HG02759 (cell line): ENCODE data around the gene TMC2.
"Not testable (repeated sequence)": the region's sequence is repeated elsewhere in the genome, so short reads cannot be mapped to it uniquely, and the experiment has no call there.

Source experiments
- ATAC-seq: cut with Tn5 transposase; IDR thresholded peaks from one replicate; pipeline ENCODE4 v1.9.1; 2021; ENCODE audit warnings: mild to moderate bottlenecking, moderate library complexity; ENCODE audit not compliant: unreplicated experiment

Gene TMC2

DNA sequence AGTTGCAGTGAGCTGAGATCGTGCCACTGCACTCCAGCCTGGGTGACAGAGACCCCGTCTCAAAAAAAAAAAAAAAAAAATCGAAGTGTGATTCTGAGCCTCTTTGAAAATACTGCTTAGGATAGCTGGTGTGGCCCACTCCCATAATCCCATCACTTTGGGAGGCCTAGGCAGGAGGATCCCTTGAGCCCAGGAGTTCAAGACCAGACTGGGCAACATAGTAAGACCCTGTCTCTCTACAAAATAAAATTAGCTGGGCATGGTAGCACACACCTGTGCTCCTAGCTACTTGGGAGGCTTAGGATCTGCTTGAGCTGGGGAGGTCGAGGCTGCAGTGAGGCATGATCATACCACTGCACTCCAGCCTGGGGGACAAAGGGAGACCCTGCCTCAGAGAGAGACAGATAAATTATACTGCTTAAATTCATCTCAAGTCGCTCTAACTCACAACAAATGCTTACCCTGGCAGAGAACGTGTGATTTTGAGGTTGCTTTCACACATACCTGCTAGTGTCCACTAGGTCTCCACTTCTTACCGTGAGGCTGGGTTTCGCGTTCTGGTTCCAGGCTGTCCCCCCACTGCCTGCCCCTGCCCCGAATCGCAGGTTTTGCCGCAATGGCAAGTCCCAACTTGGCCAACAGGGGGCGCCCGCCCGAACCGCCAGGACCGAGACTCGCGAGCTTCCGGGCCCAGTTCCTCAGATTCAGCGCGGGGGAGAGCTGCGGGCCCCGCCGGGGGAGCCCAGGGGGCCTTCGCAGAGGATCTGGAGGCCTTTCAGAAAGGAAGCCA, 12.3 kb upstream of the TMC2 start:
- peak; percentile 81 for ATAC-seq

GRCh38 chr20:2524709-2525506, 11.5 kb upstream of the TMC2 start:
- ATAC-seq = peak; percentile 45

DNA sequence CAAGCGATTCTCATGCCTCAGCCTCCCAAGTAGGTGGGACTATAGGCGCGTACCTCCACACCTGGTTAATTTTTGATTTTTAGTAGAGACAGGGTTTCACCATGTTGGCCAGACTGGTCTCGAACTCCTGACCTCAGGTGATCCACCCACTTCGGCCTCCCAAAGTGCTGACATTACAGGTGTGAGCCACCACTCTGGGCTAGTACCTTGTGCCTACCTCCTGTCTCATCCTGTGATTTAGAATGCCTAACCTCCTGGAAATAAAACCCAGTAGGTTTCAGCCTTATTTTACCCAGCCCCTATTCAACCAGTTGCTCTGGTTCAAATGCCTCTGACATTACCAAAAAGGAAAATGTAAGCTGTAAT, 10.2 kb upstream of the TMC2 start:
- not testable (repeated sequence) for ATAC-seq

- no peak for ATAC-seq
These were observed 8.6 kb upstream of the TMC2 start for GRCh38 chr20:2527762-2528161.

- ATAC-seq = no peak
These were observed 7.6 kb upstream of the TMC2 start for GRCh38 chr20:2528671-2529271.

DNA sequence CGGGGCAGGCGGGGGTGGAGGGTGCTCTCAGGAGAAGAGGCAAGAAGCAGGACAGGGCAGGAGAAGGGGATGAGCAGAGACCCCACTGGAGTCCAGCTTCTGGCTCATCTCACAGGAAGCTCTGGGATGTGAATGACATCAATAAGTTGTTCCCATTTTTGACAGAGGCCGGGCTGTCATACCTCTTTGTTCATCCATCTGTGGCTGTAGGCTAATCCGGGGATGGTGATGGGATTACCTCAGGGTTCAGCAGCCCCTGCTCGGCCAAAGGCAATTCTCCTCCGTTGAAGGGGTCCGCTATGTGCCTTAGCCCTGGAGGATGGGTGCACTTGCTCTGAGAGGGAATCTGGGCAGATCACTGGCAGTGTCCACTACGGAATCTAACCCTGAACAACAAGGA, 3.3 kb upstream of the TMC2 start:
- no peak for ATAC-seq

DNA sequence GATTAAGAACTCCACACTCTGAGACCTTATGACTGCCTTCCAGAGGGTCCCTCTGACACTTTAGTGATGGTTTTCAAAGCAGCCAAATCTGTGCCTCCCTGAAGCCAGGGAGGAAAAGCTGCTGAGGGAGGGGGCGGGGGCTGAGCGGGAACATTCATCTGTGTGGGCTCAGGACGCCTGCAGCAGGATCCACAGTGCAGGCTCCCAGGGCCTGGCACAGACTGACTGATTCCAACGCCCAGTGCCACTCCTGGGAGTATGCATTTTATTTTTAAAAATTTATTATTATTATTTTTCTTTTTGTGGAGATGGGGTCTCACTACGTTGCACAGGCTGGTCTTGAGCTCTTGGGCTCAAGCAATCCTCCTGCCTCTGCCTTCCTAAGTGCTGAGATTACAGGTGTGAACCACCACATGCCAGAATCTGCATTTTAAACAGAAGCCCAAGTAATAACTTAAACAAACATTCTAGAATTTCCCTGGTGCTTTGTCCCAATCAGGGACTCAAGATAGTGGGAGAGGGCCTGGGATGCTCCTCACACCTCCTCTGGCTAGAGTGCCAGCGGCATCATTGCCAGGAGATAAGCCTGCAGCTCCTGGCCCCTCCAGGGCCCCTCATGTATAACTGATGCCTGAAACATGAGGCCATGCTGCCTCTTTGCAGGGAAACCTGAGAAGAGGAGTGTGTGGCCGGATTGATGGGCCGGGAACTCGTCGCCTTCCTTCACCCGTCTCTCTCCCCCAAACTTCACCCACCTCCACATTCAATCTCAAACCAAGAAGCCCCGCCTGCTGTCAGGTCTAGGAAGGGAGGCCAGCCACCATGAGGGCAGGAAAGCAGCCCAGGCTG, 438 bp upstream of the TMC2 start:
- ATAC-seq = no peak

DNA sequence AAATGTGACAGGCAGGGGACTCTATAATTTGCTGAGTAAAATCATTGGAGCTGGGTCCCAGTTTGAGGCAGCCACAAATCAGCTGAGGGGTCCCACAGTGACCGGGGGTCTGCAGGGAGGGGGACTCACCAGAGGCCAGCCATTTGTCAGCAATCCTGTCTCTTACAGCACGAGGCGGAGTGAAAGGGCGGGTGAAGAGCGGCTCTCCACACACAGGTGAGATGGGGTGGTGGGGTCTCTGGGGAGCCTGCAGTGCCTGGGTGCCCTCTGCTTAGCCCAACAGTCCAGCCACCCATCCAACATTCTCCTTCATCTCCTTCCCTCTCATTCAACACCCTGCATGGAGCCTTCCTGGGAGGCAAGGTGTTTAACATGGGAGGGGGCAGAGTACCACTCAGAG, 728 bp downstream of the TMC2 start:
- ATAC-seq = no peak

GRCh38 chr20:2538356-2538755, 2.0 kb downstream of the TMC2 start:
- no peak for ATAC-seq

- no peak for ATAC-seq
These were observed 2.8 kb downstream of the TMC2 start for GRCh38 chr20:2538931-2539720.

- ATAC-seq = no peak
These were observed 5.6 kb downstream of the TMC2 start for GRCh38 chr20:2541940-2542339.

GRCh38 chr20:2542361-2542760, 6.0 kb downstream of the TMC2 start:
- no peak for ATAC-seq

- no peak for ATAC-seq
These were observed 7.8 kb downstream of the TMC2 start for GRCh38 chr20:2544211-2544610.

GRCh38 chr20:2545594-2545993, 9.2 kb downstream of the TMC2 start:
- no peak for ATAC-seq

DNA sequence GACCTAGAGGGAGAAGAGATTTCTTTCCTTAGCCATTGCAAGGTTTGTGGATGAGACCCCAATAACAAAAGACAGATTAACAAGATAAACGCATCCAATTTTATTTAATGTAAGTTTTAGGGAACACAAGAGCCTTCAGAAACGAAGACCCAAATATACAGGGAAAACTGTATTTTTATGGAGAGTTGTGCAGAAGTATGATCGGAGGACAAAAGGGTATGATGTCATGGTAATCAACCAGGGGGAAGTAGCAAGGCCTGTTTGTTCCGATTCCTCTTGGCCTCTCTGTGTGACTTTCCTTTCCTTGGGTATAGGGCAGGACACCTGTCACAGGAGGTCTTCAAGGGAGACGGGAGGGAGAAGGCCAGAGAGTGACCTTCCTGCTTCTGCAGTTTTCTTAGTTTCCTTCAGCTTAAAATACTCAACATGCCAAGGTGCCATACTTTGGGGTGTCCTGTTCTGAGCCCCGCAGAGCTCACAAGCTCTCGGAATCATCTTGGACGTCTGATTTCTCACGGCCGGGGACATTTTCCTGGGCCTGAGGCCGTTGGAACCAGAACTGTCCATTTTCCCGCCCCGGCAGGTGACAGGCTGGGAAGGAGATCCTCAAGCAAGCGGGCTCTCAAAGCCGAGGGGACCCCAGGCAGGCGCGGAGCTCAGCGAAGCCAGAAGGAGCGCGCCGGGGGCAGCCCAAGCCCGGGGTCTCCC, 21.7 kb downstream of the TMC2 start:
- no peak for ATAC-seq

- no peak for ATAC-seq
These were observed 22.4 kb downstream of the TMC2 start for GRCh38 chr20:2558581-2559278.

GRCh38 chr20:2559279-2559626, 22.9 kb downstream of the TMC2 start:
- no peak for ATAC-seq

DNA sequence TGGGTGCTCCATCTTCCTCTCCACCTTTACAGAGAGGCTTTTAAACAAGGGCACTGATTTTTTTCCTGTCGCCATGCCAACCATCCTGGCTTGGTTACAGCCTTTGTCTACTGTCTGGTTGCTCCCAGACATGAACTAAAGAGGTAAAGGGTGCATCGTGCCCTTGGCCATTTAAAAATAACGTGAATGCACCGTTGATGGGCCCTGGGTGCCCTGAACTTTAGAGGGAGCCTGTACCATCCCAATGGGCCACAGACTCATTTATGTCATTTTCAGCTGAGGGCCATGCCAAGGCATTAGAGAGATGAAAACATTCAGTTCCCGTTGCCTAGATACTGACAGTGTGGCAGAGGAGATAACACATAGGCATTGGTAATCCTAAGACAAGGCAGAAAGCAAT, 23.3 kb downstream of the TMC2 start:
- ATAC-seq = no peak

GRCh38 chr20:2563116-2563515, 26.7 kb downstream of the TMC2 start:
- ATAC-seq = no peak
